ENCODE results near the gene ODC1.

GRCh38 chr2:10393640-10393982, 54.5 kb downstream of the ODC1 start:
- TF ChIP-seq, protein P1, sequence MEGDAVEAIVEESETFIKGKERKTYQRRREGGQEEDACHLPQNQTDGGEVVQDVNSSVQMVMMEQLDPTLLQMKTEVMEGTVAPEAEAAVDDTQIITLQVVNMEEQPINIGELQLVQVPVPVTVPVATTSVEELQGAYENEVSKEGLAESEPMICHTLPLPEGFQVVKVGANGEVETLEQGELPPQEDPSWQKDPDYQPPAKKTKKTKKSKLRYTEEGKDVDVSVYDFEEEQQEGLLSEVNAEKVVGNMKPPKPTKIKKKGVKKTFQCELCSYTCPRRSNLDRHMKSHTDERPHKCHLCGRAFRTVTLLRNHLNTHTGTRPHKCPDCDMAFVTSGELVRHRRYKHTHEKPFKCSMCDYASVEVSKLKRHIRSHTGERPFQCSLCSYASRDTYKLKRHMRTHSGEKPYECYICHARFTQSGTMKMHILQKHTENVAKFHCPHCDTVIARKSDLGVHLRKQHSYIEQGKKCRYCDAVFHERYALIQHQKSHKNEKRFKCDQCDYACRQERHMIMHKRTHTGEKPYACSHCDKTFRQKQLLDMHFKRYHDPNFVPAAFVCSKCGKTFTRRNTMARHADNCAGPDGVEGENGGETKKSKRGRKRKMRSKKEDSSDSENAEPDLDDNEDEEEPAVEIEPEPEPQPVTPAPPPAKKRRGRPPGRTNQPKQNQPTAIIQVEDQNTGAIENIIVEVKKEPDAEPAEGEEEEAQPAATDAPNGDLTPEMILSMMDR (IDR thresholded peaks at IDR 0.05), result no peak
- TF ChIP-seq ZFX (IDR thresholded peaks at IDR 0.05; ENCODE audit: borderline replicate concordance), result no peak
